Measurements from ENCODE around the gene MAPK7.

GRCh38 chr17:19354748-19355147 lies 23.6 kb upstream of the MAPK7 start:
- TF ChIP-seq CTCF (IDR thresholded peaks at IDR 0.05) (no peak), ZFX (IDR thresholded peaks at IDR 0.05; ENCODE audit: borderline replicate concordance) (no peak)
